Endothelial cell of umbilical vein (primary cell): Measurements from ENCODE around the gene YAP1. TPM values are rescaled to one million over a fixed set of nuclear protein-coding genes. Genes with fewer than 3 reads are reported as not detected.

Source experiments
- BruUV-seq: library from RNA; stranded (reverse); fragments of 400-500 nt; replicated peaks from 2 replicates; lab custom pipeline; 2021; lab: Mats Ljungman, UMichigan
- CTCF ChIA-PET: fragments of 300-600, 350-600 bp; sonication (Branson Sonifier 250); formaldehyde crosslinking; loops from one replicate; lab custom pipeline; 2021; ENCODE audit warnings: antibody characterized with exemption, inconsistent platforms; lab: Charles Lee
- POLR2A ChIA-PET: fragments of 300-600, 350-600 bp; sonication (Branson Sonifier 250); formaldehyde crosslinking; loops from one replicate; lab custom pipeline; 2021; ENCODE audit warnings: antibody characterized with exemption, inconsistent platforms; lab: Charles Lee
- DNase-seq: peaks from one replicate; pipeline ENCODE4 v3.0.0-alpha.2; 2011; ENCODE audit warnings: low read depth, low spot score
- FAIRE-seq: peaks from 2 replicates; lab custom pipeline; 2011; peaks lifted over from hg19 to GRCh38; lab: Jason Lieb, UNC
- H2AFZ ChIP-seq: 2 replicates; pipeline ENCODE4 v1.6.0; 2012; ENCODE audit warnings: low read depth, low read length, control low read depth, inconsistent platforms
- H3K27ac ChIP-seq: 2 replicates; pipeline ENCODE4 v1.5.1; 2011; ENCODE audit warnings: low read depth, mild to moderate bottlenecking, control low read depth, low read length, moderate library complexity; ENCODE audit not compliant: insufficient read depth
- H3K27me3 ChIP-seq, 2 experiments: 2 replicates each; pipeline versions ENCODE4 v1.6.0 to v1.6.1; 2011; ENCODE audit warnings: low read length in 2 of 2, mixed read lengths in 1 of 2; ENCODE audit not compliant: control insufficient read depth in 2 of 2, insufficient read depth in 2 of 2
- H3K36me3 ChIP-seq, 2 experiments: 2 replicates in 1 of 2; 3 replicates in 1 of 2; pipeline ENCODE4 v1.5.1; 2011; ENCODE audit warnings: low read length in 2 of 2, mild to moderate bottlenecking in 1 of 2, moderate library complexity in 1 of 2; ENCODE audit not compliant: control insufficient read depth in 2 of 2, insufficient read depth in 2 of 2; ENCODE audit errors: extremely low read depth in 1 of 2
- H3K4me1 ChIP-seq: 3 replicates; pipeline ENCODE4 v1.5.1; 2011; ENCODE audit warnings: mild to moderate bottlenecking, low read length; ENCODE audit not compliant: control insufficient read depth, insufficient read depth; ENCODE audit errors: extremely low read depth
- H3K4me2 ChIP-seq: 2 replicates; pipeline ENCODE4 v1.6.1; 2011; ENCODE audit warnings: low read length, control low read depth, mixed read lengths; ENCODE audit not compliant: insufficient read depth
- H3K4me3 ChIP-seq, 3 experiments: fragments of 200-600 bp in 1 of 3; sonication (generic), shearing (Covaris generic) in 1 of 3; replicated peaks in 1 of 3; 2 replicates each; pipeline ENCODE4 v1.5.1; 2011 to 2016; ENCODE audit warnings: control low read depth in 3 of 3, low read length in 3 of 3, mild to moderate bottlenecking in 2 of 3, inconsistent platforms in 1 of 3, low read depth in 1 of 3, moderate library complexity in 1 of 3; ENCODE audit not compliant: insufficient read depth in 1 of 3
- H3K79me2 ChIP-seq: 2 replicates; pipeline ENCODE4 v1.6.0; 2012; ENCODE audit warnings: low read length, inconsistent platforms; ENCODE audit not compliant: control insufficient read depth, insufficient read depth
- H3K9ac ChIP-seq: replicated peaks from 2 replicates; pipeline ENCODE3; 2011; ENCODE audit warnings: low read length, control low read depth; ENCODE audit not compliant: insufficient read depth; ENCODE audit errors: extremely low read depth
- H3K9me1 ChIP-seq: replicated peaks from 3 replicates; pipeline ENCODE4 v1.6.0; 2011; ENCODE audit warnings: mild to moderate bottlenecking, low read length; ENCODE audit not compliant: control insufficient read depth, insufficient read depth; ENCODE audit errors: extremely low read depth
- H3K9me3 ChIP-seq: replicated peaks from 2 replicates; pipeline ENCODE4 v1.5.1; 2012; ENCODE audit warnings: low read length, inconsistent platforms; ENCODE audit not compliant: control insufficient read depth, insufficient read depth
- H4K20me1 ChIP-seq: replicated peaks from 2 replicates; pipeline ENCODE3; 2011; ENCODE audit warnings: mild to moderate bottlenecking, low read length; ENCODE audit not compliant: control insufficient read depth, insufficient read depth; ENCODE audit errors: extremely low read depth
- CTCF ChIP-seq, 2 donors: IDR thresholded peaks; 1 replicate in 1 of 2; 2 replicates in 1 of 2; pipeline ENCODE4 v1.5.1; 2011; ENCODE audit warnings: low read length in 2 of 2, mild to moderate bottlenecking in 2 of 2, moderate library complexity in 2 of 2, control low read depth in 1 of 2, inconsistent platforms in 1 of 2, low read depth in 1 of 2; ENCODE audit not compliant: insufficient read depth in 1 of 2; ENCODE audit errors: extremely low read depth in 1 of 2
- EZH2 ChIP-seq: IDR thresholded peaks from 2 replicates; pipeline ENCODE4 v1.6.1; 2012; ENCODE audit warnings: borderline replicate concordance, low read depth, mild to moderate bottlenecking, moderate library complexity, low read length, inconsistent platforms; ENCODE audit not compliant: severe bottlenecking
- FOS ChIP-seq: IDR thresholded peaks from 2 replicates; pipeline ENCODE4 v1.6.1; 2011; ENCODE audit warnings: mild to moderate bottlenecking, low read length, moderate library complexity, borderline replicate concordance; ENCODE audit not compliant: insufficient read depth
- GATA2 ChIP-seq: IDR thresholded peaks from 2 replicates; pipeline ENCODE4 v1.7.0; 2011; ENCODE audit warnings: low read depth, mild to moderate bottlenecking, moderate library complexity, mixed read lengths, low read length; ENCODE audit not compliant: insufficient read length, insufficient read depth
- JUN ChIP-seq: IDR thresholded peaks from 2 replicates; pipeline ENCODE4 v1.6.1; 2011; ENCODE audit warnings: borderline replicate concordance, low read depth; ENCODE audit not compliant: insufficient read length, insufficient read depth
- MYC ChIP-seq: IDR thresholded peaks from one replicate; pipeline ENCODE4 v1.6.1; 2011; ENCODE audit warnings: mild to moderate bottlenecking, low read depth, low read length
- POLR2A ChIP-seq: IDR thresholded peaks from 2 replicates; pipeline ENCODE4 v1.6.1; 2012; ENCODE audit warnings: low read depth, mild to moderate bottlenecking, control low read depth, low read length
- POLR2AphosphoS5 ChIP-seq: IDR thresholded peaks from 2 replicates; pipeline ENCODE4 v1.6.1; 2012; ENCODE audit warnings: low read depth, mild to moderate bottlenecking, control low read depth, low read length, moderate library complexity; ENCODE audit not compliant: insufficient read depth
- dilution Hi-C: fragments of 300-500 bp; cut with MboI; formaldehyde crosslinking; loops from one replicate; pipeline ENCODE4 v1.15.0; 2019; ENCODE audit warnings: low sequenced_read_pairs; ENCODE audit not compliant: extremely low pct_ligation_motif_present
- intact Hi-C: fragments of 100-400 bp; cut with micrococcal nuclease; formaldehyde crosslinking; loops from one replicate; pipeline ENCODE4 v1.10.0; 2022
- polyA plus RNA-seq, 4 experiments: library from polyadenylated mRNA; depleted of rRNA in 3 of 4; stranded (reverse) in 3 of 4; unstranded in 1 of 4; fragments of >200 nt; gene quantifications; 2 replicates each; pipeline versions ENCODE4 v1.2.1 to v1.2.3, GENCODE V29; 2011 to 2012; ENCODE audit warnings: missing spikeins in 1 of 4
- total RNA-seq: library from RNA; stranded (reverse); gene quantifications from 2 replicates; pipeline ENCODE4 v1.2.3, GENCODE V29; 2021
- TF ChIP-seq, protein P1 (sequence below): IDR thresholded peaks from 2 replicates; pipeline ENCODE4 v1.6.1; 2011; ENCODE audit not compliant: insufficient read depth, insufficient read length

Gene YAP1
- total and polyA plus RNA-seq, 2 donors (not counting 3 experiments of a cell fraction or from before 2014, with no cell fraction given) = 32.6 to 48.9 TPM

DNA sequence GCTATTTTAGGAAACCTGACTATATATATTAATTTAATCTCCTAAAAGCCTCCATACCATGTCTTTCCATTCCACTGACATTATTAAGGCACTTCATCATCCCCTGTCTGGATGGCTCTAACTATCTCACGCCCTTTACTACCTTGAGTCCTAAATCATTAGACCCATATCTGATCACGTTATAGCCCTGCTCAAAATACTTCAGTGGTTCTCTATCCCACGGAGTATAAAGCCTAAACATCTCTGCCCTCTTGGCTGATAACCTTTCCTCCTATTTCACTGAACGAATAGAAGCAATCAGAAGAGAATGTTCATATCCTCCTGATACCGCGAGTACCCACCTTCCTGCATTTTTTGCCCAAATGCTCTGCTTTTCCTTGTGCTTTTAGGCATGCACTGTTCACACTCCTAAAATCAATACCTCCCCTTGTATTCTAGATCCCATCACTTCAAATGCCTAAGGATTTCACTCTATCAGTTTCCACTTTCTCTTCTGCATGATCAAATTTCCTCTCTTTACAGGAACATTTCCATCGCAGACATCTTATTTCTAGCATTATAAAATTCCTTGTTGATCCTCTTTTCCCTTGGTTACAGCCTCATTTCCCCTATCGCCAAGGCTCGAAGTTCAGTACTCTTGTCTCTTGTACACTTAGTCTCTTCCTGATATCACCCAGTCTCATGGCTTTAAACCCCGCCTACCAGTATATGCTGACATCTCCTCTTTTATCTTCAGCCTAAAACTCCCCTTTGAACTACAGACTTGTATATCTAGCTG, 162.0 kb downstream of the YAP1 start:
- Histone ChIP-seq H3K9me1 (no peaks in the 10 kb centered on the region), H3K27me3 (peaks cover 11 to 20% of the 10 kb centered on the region in 2 experiments), H3K4me2 (no peak overlapping the region), H4K20me1 (no peaks in the 10 kb centered on the region), H3K79me2 (no peaks in the 10 kb centered on the region), H3K36me3 (no peaks in the 10 kb centered on the region), H3K4me1 (peaks cover 16% of the 10 kb centered on the region), H3K27ac (no peak overlapping the region), H3K9ac (no peak overlapping the region), H2AFZ (no peak overlapping the region), H3K9me3 (no peaks in the 10 kb centered on the region), H3K4me3 (no peak overlapping the region)
- POLR2A ChIA-PET = no interaction called here
- dilution Hi-C loops = no loop called here
- DNase-seq = no peak
- BruUV-seq = no TSS peak
- intact Hi-C loops = no loop called here
- FAIRE-seq = no peak
- no peak for TF ChIP-seq POLR2A
- TF ChIP-seq, protein P1, sequence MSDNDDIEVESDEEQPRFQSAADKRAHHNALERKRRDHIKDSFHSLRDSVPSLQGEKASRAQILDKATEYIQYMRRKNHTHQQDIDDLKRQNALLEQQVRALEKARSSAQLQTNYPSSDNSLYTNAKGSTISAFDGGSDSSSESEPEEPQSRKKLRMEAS = no peak
- no peak for TF ChIP-seq EZH2
- TF ChIP-seq GATA2 = no peak
- TF ChIP-seq MYC = no peak
- TF ChIP-seq FOS = no peak
- TF ChIP-seq CTCF (IDR thresholded peaks at IDR 0.05; ENCODE audit: extremely low read depth in 1 of 2, insufficient read depth in 1 of 2, low read depth in 1 of 2, low read length in 2 of 2) = no peak
- TF ChIP-seq JUN = no peak
- TF ChIP-seq POLR2AphosphoS5 = no peak
- CTCF ChIA-PET = no interaction called here
